Gastroesophageal sphincter (tissue), 3 donors: ENCODE measurements around the gene DPP6.

Experiments
- EP300 ChIP-seq: sonication (generic); formaldehyde crosslinking; IDR thresholded peaks from one replicate; pipeline ENCODE4 v1.6.1; 2017; ENCODE audit warnings: antibody characterized with exemption, mild to moderate bottlenecking
- POLR2A ChIP-seq, 2 donors: fragments of 450-650 bp; IDR thresholded peaks; one replicate each; pipeline ENCODE4 v1.6.1; 2017; ENCODE audit warnings: antibody characterized with exemption in 2 of 2, mild to moderate bottlenecking in 2 of 2, moderate library complexity in 1 of 2
- POLR2AphosphoS5 ChIP-seq: sonication (generic); formaldehyde crosslinking; IDR thresholded peaks from one replicate; pipeline ENCODE4 v1.6.1; 2017; ENCODE audit warnings: antibody characterized with exemption
- TF ChIP-seq, protein P1 (sequence below), 4 experiments: fragments of 200-600 bp in 2 of 4; fragments of 450-650 bp in 2 of 4; sonication (generic) in 1 of 4; IDR thresholded peaks; one replicate each; pipeline ENCODE4 v1.5.1; 2017 to 2019; ENCODE audit warnings: antibody characterized with exemption in 4 of 4, mild to moderate bottlenecking in 2 of 4, moderate library complexity in 2 of 4

DNA sequence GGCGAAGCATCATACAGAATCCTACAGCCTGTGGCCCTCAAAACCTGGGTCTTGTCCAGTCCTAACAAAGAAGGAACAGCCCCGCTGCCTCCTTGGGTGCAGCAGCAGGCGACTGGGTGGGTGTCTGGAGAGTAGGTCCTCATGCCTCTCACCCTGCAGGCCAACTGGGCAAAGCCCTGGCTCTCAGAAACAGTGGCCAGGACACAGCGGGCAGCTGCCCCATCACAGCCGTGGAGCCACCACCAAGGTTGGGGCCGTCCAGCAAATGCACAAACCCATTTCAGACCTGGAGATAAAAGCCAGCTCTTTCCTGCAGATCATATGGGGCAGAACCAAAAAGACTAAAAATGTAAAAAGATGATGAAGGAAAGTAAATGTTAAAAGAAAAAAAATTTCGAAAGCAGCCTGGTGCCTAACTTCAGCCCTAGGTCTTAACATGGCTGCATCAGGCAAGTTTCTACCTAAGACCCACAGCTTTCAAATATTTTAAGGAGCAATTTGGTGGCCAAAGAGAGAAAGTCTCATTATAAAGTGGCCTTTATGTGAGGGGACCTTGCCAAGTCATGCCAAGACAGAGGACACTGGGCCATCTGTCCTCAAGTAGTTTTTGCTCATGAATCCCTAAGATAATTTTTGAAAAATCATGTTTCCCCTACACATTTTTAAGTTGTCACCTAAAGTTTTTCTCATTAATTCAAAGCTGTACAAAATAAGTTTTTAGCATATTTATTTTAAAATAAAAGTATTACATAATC lies 808.6 kb downstream of the DPP6 start:
- TF ChIP-seq, protein P1, sequence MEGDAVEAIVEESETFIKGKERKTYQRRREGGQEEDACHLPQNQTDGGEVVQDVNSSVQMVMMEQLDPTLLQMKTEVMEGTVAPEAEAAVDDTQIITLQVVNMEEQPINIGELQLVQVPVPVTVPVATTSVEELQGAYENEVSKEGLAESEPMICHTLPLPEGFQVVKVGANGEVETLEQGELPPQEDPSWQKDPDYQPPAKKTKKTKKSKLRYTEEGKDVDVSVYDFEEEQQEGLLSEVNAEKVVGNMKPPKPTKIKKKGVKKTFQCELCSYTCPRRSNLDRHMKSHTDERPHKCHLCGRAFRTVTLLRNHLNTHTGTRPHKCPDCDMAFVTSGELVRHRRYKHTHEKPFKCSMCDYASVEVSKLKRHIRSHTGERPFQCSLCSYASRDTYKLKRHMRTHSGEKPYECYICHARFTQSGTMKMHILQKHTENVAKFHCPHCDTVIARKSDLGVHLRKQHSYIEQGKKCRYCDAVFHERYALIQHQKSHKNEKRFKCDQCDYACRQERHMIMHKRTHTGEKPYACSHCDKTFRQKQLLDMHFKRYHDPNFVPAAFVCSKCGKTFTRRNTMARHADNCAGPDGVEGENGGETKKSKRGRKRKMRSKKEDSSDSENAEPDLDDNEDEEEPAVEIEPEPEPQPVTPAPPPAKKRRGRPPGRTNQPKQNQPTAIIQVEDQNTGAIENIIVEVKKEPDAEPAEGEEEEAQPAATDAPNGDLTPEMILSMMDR (IDR thresholded peaks at IDR 0.05): no peak
- TF ChIP-seq POLR2AphosphoS5: no peak
- TF ChIP-seq EP300: no peak
- TF ChIP-seq POLR2A (IDR thresholded peaks at IDR 0.05): no peak
